ENCODE results near the gene PHLDB2. TPM values are rescaled to one million over a fixed set of nuclear protein-coding genes. Genes with fewer than 3 reads are reported as not detected.

The PHLDB2 gene
- total and polyA plus RNA-seq, 2 of the 13 experiments (the other 11 are each of a cell fraction or from before 2014, with no cell fraction given) = 8.4 to 23.6 TPM

DNA sequence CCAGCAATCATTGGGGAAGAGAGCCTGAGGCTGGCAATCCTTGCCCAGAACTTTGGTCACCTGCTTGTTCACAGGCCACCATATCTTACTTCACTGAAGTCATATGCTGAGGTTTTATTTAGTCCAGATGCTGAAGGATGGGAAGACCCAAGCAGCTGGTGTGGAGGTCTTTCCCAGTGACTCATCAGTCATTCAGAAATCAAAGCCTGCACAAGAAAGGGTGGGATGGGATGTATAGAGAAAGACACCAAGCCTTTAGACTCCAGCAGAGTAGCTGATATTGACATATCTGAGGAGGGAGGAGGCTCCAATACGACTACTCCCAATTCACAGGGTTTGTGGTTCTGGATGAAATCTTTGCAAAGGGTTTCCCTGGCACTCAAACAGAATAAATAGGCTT, 13.0 kb upstream of the PHLDB2 start:
- intact Hi-C loops (cut with micrococcal nuclease; ENCODE audit: unreplicated experiment) = no loop called here
- Histone ChIP-seq H2AFZ (ENCODE audit: low read length) (no peak overlapping the region), H3K36me3 (replicated peaks in 1 of 2; ENCODE audit: control insufficient read depth in 1 of 2, insufficient read depth in 2 of 2, low read length in 2 of 2) (peaks cover 6 to 15% of the 10 kb centered on the region in 2 experiments; a peak in 3 of 5 replicates), H3K4me2 (ENCODE audit: low read depth, low read length) (no peak overlapping the region), H3K27me3 (ENCODE audit: control insufficient read depth in 1 of 2, insufficient read depth in 2 of 2, low read length in 2 of 2) (no peaks in the 10 kb centered on the region), H3K27ac (ENCODE audit: extremely low read length, insufficient read depth, low read length) (no peak overlapping the region), H4K20me1 (ENCODE audit: insufficient read depth, low read length) (no peaks in the 10 kb centered on the region), H3K79me2 (ENCODE audit: insufficient read depth, low read length) (no peaks in the 10 kb centered on the region), H3K9ac (ENCODE audit: insufficient read depth, low read depth, low read length) (no peak overlapping the region), H3K9me3 (ENCODE audit: low read length) (no peaks in the 10 kb centered on the region), H3K4me3 (replicated peaks in 1 of 3; ENCODE audit: insufficient read depth in 1 of 3, low read depth in 2 of 3, low read length in 3 of 3) (no peak overlapping the region), H3K4me1 (ENCODE audit: insufficient read depth, low read length) (no peaks in the 10 kb centered on the region)
- WGBS (ENCODE audit: low lambda C conversion rate) = 100% methylated on average over 1 of the region's 1 CpG
- ATAC-seq = no peak
- no peak for TF ChIP-seq HOXD1 (CRISPR knock-in tag; IDR thresholded peaks at IDR 0.05)
- TF ChIP-seq ZFP36L2 (CRISPR knock-in tag; IDR thresholded peaks at IDR 0.05) = no peak
- no peak for TF ChIP-seq ZNF563 (CRISPR knock-in tag; IDR thresholded peaks at IDR 0.05)
- no peak for TF ChIP-seq ZSCAN30 (CRISPR knock-in tag; IDR thresholded peaks at IDR 0.05)
- TF ChIP-seq STAG1 (CRISPR knock-in tag; IDR thresholded peaks at IDR 0.05) = no peak
- TF ChIP-seq, protein P1, sequence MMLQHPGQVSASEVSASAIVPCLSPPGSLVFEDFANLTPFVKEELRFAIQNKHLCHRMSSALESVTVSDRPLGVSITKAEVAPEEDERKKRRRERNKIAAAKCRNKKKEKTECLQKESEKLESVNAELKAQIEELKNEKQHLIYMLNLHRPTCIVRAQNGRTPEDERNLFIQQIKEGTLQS (CRISPR knock-in tag; IDR thresholded peaks at IDR 0.05) = no peak
- TF ChIP-seq ZBTB8A (CRISPR knock-in tag; IDR thresholded peaks at IDR 0.05; ENCODE audit: borderline replicate concordance, low read depth) = no peak
- no peak for TF ChIP-seq RFXAP (CRISPR knock-in tag; IDR thresholded peaks at IDR 0.05; ENCODE audit: borderline replicate concordance)
- no peak for TF ChIP-seq PRPF4 (IDR thresholded peaks at IDR 0.05; ENCODE audit: low read depth, low read length, poor library complexity, severe bottlenecking)
- TF ChIP-seq ZFP1 (CRISPR knock-in tag; IDR thresholded peaks at IDR 0.05) = no peak
- no peak for TF ChIP-seq RBM39 (IDR thresholded peaks at IDR 0.05; ENCODE audit: low read depth, low read length, poor library complexity, severe bottlenecking)
- POLR2A ChIA-PET = no interaction called here
- CTCF ChIA-PET (ENCODE audit: low intra/inter-chr PET ratio, low total read pairs) = no interaction called here
- no peak for FAIRE-seq
- BruUV-seq (replicated peaks) = no TSS peak
- no peak for DNase-seq (ENCODE audit: low spot score)
- in situ Hi-C loops (cut with HindIII; ENCODE audit: extremely low pct_ligation_motif_present, low pct_unique_long_range_greater_than_20kb) = no loop called here
